Endodermal cell (in vitro differentiated cells): ENCODE results near the gene CYTH3. TPM values are rescaled to one million over a fixed set of nuclear protein-coding genes. Genes with fewer than 3 reads are reported as not detected.
A peak's percentile ranks its signal among the peaks of the same experiment; 100 is the strongest.

Experiments
- DNase-seq: peaks from one replicate; pipeline ENCODE4 v3.0.0-alpha.2; 2017
- H3K27ac ChIP-seq: 2 replicates; pipeline ENCODE4 v1.5.1; 2013; ENCODE audit warnings: mild to moderate bottlenecking, low read depth, low read length, moderate library complexity
- H3K27me3 ChIP-seq: 2 replicates; pipeline ENCODE4 v1.6.1; 2013; ENCODE audit warnings: mild to moderate bottlenecking, low read length, moderate library complexity; ENCODE audit not compliant: insufficient read depth, control insufficient read depth, poor library complexity, severe bottlenecking
- H3K36me3 ChIP-seq: 2 replicates; pipeline ENCODE4 v1.7.0; 2013; ENCODE audit warnings: mild to moderate bottlenecking, low read length, moderate library complexity; ENCODE audit not compliant: control insufficient read depth, insufficient read depth
- H3K4me1 ChIP-seq: one replicate; pipeline ENCODE4 v1.7.0; 2013; ENCODE audit warnings: low read length; ENCODE audit not compliant: control insufficient read depth, insufficient read depth
- H3K4me3 ChIP-seq: 2 replicates; pipeline ENCODE4 v1.5.1; 2013; ENCODE audit warnings: mild to moderate bottlenecking, low read length, moderate library complexity
- H3K9ac ChIP-seq: 2 replicates; pipeline ENCODE4 v1.6.1; 2013; ENCODE audit warnings: mild to moderate bottlenecking, low read length, moderate library complexity; ENCODE audit not compliant: poor library complexity, severe bottlenecking; ENCODE audit errors: extremely low read depth
- H3K9me3 ChIP-seq: 2 replicates; pipeline ENCODE4 v1.6.1; 2013; ENCODE audit warnings: mild to moderate bottlenecking, low read length, moderate library complexity; ENCODE audit not compliant: control insufficient read depth
- H3K27ac Mint-ChIP-seq: 2 replicates; pipeline ENCODE4 v1.8.0; 2020; ENCODE audit warnings: mixed read lengths
- H3K27me3 Mint-ChIP-seq: 2 replicates; pipeline ENCODE4 v1.8.0; 2021; ENCODE audit warnings: mild to moderate bottlenecking, mixed read lengths; ENCODE audit not compliant: insufficient read depth
- H3K36me3 Mint-ChIP-seq: 2 replicates; pipeline ENCODE4 v1.8.0; 2020; ENCODE audit warnings: low read depth, mixed read lengths
- H3K4me1 Mint-ChIP-seq: 2 replicates; pipeline ENCODE4 v1.8.0; 2020; ENCODE audit warnings: mixed read lengths
- H3K4me3 Mint-ChIP-seq: 2 replicates; pipeline ENCODE4 v1.8.0; 2020; ENCODE audit warnings: mild to moderate bottlenecking, moderate library complexity, mixed read lengths
- H3K9me3 Mint-ChIP-seq: 2 replicates; pipeline ENCODE4 v1.8.0; 2020; ENCODE audit warnings: mild to moderate bottlenecking, mixed read lengths
- WGBS, 2 experiments: methylation state at CpG; one replicate each; pipeline versions ENCODE4 v1.1.5 to v1.1.7; 2013; ENCODE audit warnings: missing lambda C conversion rate in 2 of 2, mixed read lengths in 1 of 2; ENCODE audit not compliant: insufficient coverage in 1 of 2, insufficient read length in 1 of 2; 5-methylcytosine and 5-hydroxymethylcytosine counted together
- long read RNA-seq, 4 experiments: library from polyadenylated mRNA in 2 of 4; library from RNA in 1 of 4; library from capped mRNA in 1 of 4; stranded (forward) in 3 of 4; unstranded in 1 of 4; transcript quantifications; one replicate each; pipeline ENCODE4 v2.0.0, GENCODE V29; 2020 to 2021; ENCODE audit warnings: inconsistent platforms in 1 of 4
- polyA plus RNA-seq, 2 experiments: library from polyadenylated mRNA; stranded (reverse); fragments of 50-300 nt; gene quantifications; one replicate each; pipeline ENCODE4 v1.2.3, GENCODE V29; 2013
- total RNA-seq, 2 donors: library from RNA; stranded (reverse); fragmentation: NEBNext Ultra II Directional in 1 of 2; extraction: Animal tissue kit (Norgen Biotek cat#: 25700) in 1 of 2; gene quantifications; 2 replicates in 1 of 2; 3 replicates in 1 of 2; pipeline ENCODE4 v1.2.1, GENCODE V29; 2021
- TF ChIP-seq, protein P1 (sequence below): fragments of 200-600 bp; sonication (generic); conservative IDR thresholded peaks from 2 replicates; pipeline ENCODE4 v1.5.0; 2021; ENCODE audit warnings: antibody characterized with exemption, mild to moderate bottlenecking

CYTH3 gene
- total RNA-seq, result 10 to 100 TPM; 10.6 to 10.8 TPM
- polyA plus RNA-seq (2013, experiment 1 of 2), result 17.0 TPM
- 16.5 TPM for polyA plus RNA-seq (2013, experiment 2 of 2)
- long read RNA-seq, experiment 1, full-length matches to known transcripts, result 2 of 5 reads
- long read RNA-seq, experiment 1, partial matches to known transcripts, result 0 of 5 reads
- long read RNA-seq, experiment 1, other reads (novel, unspliced or antisense), result 3 of 5 reads
- long read RNA-seq, experiment 2, full-length matches to known transcripts, result 12 of 22 reads
- long read RNA-seq, experiment 2, partial matches to known transcripts, result 2 of 22 reads
- long read RNA-seq, experiment 2, other reads (novel, unspliced or antisense), result 8 of 22 reads
- long read RNA-seq, experiment 3, full-length matches to known transcripts, result 5 of 9 reads
- long read RNA-seq, experiment 3, partial matches to known transcripts, result 1 of 9 reads
- long read RNA-seq, experiment 3, other reads (novel, unspliced or antisense), result 3 of 9 reads
- long read RNA-seq, experiment 4, result 0 reads

- DNase-seq, result peak; percentile 93
- no peaks in the 10 kb centered on the region for H3K36me3 ChIP-seq
- H3K4me1 Mint-ChIP-seq, result peaks cover 14% of the 10 kb centered on the region
- H3K27ac Mint-ChIP-seq, result peak within 1 kb of the TSS; percentile 82
- peaks cover 69% of the 10 kb centered on the region for H3K27me3 ChIP-seq
- peak within 1 kb of the TSS; percentile 93 for H3K4me3 ChIP-seq
- peaks cover 54% of the 10 kb centered on the region for H3K27me3 Mint-ChIP-seq
- no peak within 1 kb of the TSS for H3K27ac ChIP-seq
- TF ChIP-seq, protein P1, sequence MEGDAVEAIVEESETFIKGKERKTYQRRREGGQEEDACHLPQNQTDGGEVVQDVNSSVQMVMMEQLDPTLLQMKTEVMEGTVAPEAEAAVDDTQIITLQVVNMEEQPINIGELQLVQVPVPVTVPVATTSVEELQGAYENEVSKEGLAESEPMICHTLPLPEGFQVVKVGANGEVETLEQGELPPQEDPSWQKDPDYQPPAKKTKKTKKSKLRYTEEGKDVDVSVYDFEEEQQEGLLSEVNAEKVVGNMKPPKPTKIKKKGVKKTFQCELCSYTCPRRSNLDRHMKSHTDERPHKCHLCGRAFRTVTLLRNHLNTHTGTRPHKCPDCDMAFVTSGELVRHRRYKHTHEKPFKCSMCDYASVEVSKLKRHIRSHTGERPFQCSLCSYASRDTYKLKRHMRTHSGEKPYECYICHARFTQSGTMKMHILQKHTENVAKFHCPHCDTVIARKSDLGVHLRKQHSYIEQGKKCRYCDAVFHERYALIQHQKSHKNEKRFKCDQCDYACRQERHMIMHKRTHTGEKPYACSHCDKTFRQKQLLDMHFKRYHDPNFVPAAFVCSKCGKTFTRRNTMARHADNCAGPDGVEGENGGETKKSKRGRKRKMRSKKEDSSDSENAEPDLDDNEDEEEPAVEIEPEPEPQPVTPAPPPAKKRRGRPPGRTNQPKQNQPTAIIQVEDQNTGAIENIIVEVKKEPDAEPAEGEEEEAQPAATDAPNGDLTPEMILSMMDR, result no peak
- H3K9ac ChIP-seq, result peak within 1 kb of the TSS; percentile 3
- no peaks in the 10 kb centered on the region for H3K4me1 ChIP-seq
- peak within 1 kb of the TSS; percentile 81 for H3K4me3 Mint-ChIP-seq
- WGBS, 2 experiments, result 11 to 17% methylated on average over 36 to 66 of the region's 67 CpGs
- H3K9me3 ChIP-seq, result no peaks in the 10 kb centered on the region
- H3K36me3 Mint-ChIP-seq, result no peaks in the 10 kb centered on the region
- no peaks in the 10 kb centered on the region for H3K9me3 Mint-ChIP-seq
Observed at GRCh38 chr7:6272481-6273323, at the start of gene CYTH3. TSS of gene CYTH3 (minus strand) at chr7:6272624. CDS start at chr7:6272507, 117 bp downstream.

GRCh38 chr7:6320791-6321190, 48.4 kb upstream of the CYTH3 start:
- DNase-seq, result no peak
- Mint-ChIP-seq H3K36me3 (no peaks in the 10 kb centered on the region), H3K4me1 (peaks cover 3% of the 10 kb centered on the region), H3K27ac (no peak overlapping the region), H3K9me3 (no peaks in the 10 kb centered on the region), H3K27me3 (no peaks in the 10 kb centered on the region), H3K4me3 (no peak overlapping the region)
- Histone ChIP-seq H3K9ac (no peak overlapping the region), H3K27ac (no peak overlapping the region), H3K27me3 (no peaks in the 10 kb centered on the region), H3K9me3 (no peaks in the 10 kb centered on the region), H3K4me1 (no peaks in the 10 kb centered on the region), H3K36me3 (no peaks in the 10 kb centered on the region), H3K4me3 (no peak overlapping the region)
- TF ChIP-seq, protein P1, result no peak
- 83% methylated on average over 1 of the region's 1 CpG; no CpG with 5 or more reads in 1 of the 2 experiments for WGBS, 2 experiments

- no peak overlapping the region for H3K27ac Mint-ChIP-seq
- TF ChIP-seq, protein P1, result no peak
Observed at GRCh38 chr7:6317797-6318438, 45.5 kb upstream of the CYTH3 start.

More at GRCh38 chr7:6317797-6318438, 45.5 kb upstream of the CYTH3 start:
- Mint-ChIP-seq H3K9me3 (no peaks in the 10 kb centered on the region), H3K36me3 (no peaks in the 10 kb centered on the region), H3K4me3 (no peak overlapping the region), H3K4me1 (peaks cover under 1% of the 10 kb centered on the region), H3K27me3 (peaks cover 2% of the 10 kb centered on the region)
- H3K36me3 ChIP-seq, result no peaks in the 10 kb centered on the region
- no peak overlapping the region for H3K9ac ChIP-seq
- H3K27me3 ChIP-seq, result no peaks in the 10 kb centered on the region
- DNase-seq, result peak; percentile 65
- H3K4me1 ChIP-seq, result no peaks in the 10 kb centered on the region
- no peaks in the 10 kb centered on the region for H3K9me3 ChIP-seq
- WGBS, 2 experiments, result 84 to 87% methylated on average over 16 of the region's 16 CpGs
- H3K27ac ChIP-seq, result no peak overlapping the region
- no peak overlapping the region for H3K4me3 ChIP-seq
